ENCODE data around the gene GSC.
"Not testable (repeated sequence)": the region's sequence is repeated elsewhere in the genome, so short reads cannot be mapped to it uniquely, and the experiment has no call there.

Gene GSC

DNA sequence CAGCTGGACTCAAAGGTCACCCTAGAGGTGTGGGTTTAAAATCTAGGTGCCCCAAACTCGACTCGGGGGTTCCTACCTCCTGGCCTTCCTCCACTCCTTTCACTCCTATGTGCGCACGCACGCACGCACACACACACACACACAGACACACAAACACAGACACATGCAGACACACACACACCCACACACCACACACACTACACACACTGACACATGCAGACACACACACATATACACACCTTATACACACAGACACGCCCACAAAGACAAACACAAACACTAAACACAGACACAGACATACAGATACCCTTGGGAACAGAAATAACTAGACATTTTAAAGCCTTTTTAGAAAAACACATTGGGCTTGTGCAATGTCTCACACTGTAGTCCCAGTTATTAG lies 31.8 kb downstream of the GSC start:
- no peak for DNase-seq

GRCh38 chr14:94728950-94729349 lies 41.0 kb downstream of the GSC start:
- no peak for DNase-seq

- not testable (repeated sequence) for DNase-seq
Measured at GRCh38 chr14:94728440-94728839, 41.5 kb downstream of the GSC start.

DNA sequence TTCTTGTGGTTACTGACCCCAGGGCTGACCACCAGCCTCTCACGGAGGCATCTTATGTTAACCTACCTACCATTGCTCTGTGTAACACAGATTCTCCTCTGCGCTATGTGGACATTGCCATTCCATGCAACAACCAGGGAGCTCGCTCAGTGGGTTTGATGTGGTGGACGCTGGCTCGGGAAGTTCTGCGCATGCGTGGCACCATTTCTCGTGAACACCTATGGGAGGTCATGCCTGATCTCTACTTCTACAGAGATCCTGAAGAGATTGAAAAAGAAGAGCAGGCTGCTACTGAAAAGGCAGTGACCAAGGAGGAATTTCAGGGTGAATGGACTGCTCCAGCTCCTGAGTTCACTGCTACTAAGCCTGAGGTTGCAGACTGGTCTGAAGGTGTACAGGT lies 43.3 kb downstream of the GSC start:
- not testable (repeated sequence) for DNase-seq

GRCh38 chr14:94724993-94725392 lies 44.9 kb downstream of the GSC start:
- DNase-seq = no peak

DNA sequence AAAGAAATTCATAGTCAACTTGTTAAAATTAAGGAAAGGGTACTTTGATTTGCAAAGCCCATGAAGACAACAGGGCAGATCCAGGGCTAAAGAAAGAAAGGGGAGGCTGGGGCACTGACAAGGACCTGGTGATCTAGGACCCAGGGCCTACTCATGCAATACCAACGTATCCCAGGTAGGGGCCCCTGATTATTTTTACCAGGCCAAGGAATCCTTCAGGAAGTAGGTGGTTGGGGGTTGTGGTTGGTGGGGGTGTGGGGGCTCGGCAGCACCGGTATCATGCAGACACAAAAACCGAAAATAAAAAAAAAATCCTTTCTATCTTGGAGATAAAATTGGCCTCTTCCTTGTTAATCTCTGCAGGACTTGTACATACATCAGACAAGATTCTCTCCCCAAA lies 47.5 kb downstream of the GSC start:
- DNase-seq = no peak
